ENCODE measurements around the gene DDX10.
A peak's percentile ranks its signal among the peaks of the same experiment; 100 is the strongest.
"Not testable (repeated sequence)": the region's sequence is repeated elsewhere in the genome, so short reads cannot be mapped to it uniquely, and the experiment has no call there.

Gene DDX10

GRCh38 chr11:108754901-108755625, 90.2 kb downstream of the DDX10 start:
- H3K4me3 ChIP-seq = peak overlapping the region; percentile 28

DNA sequence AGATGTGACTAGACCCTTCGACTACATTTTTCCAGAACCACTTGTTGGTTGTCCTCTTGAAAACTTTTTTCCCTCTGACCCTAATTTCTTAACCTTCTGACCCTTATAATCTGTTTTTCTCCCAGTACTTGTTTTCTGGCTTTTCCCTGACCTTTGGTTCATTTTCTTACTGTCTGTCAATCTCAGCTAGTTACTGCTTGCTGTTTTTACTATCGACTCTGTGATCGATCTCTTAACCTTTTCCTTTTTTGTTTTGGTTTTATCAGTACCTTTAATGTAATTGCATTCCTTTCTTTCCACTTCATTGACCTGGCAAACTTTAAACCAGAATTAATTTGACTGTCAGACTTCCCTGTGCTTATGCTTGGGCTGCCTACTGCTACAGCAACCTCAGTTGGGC, 92.8 kb downstream of the DDX10 start:
- no peak for DNase-seq (ENCODE audit: low read depth, low spot score)
- 0 out of 2 replicates have a peak, but pooled peaks cover 6% of the 10 kb centered on the region for H3K36me3 ChIP-seq (ENCODE audit: insufficient read depth, low read length)
- H3K9me3 ChIP-seq (ENCODE audit: low read depth, low read length) = no peaks in the 10 kb centered on the region
- H3K4me3 ChIP-seq = no peak overlapping the region
- TF ChIP-seq POLR2AphosphoS5 (IDR thresholded peaks at IDR 0.05; ENCODE audit: borderline replicate concordance, low read depth, low read length) = no peak
- H3K9ac ChIP-seq (ENCODE audit: insufficient read length) = no peak overlapping the region
- H3K27ac ChIP-seq = no peak overlapping the region

More at GRCh38 chr11:108754901-108755625, 90.2 kb downstream of the DDX10 start:
- H3K27ac ChIP-seq = peak overlapping the region; percentile 94
- no peak; the same call in 1 of the 2 replicates for TF ChIP-seq POLR2AphosphoS5 (IDR thresholded peaks at IDR 0.05; ENCODE audit: borderline replicate concordance, low read depth, low read length)
- no peak for TF ChIP-seq EZH2 (IDR thresholded peaks at IDR 0.05)
- TF ChIP-seq FOXP2 (optimal IDR thresholded peaks at IDR 0.05; ENCODE audit: control extremely low read depth, extremely low read length, insufficient read depth) = no peak
- DNase-seq (ENCODE audit: low read depth, low spot score) = no peak
- H3K9ac ChIP-seq (ENCODE audit: insufficient read length) = no peak overlapping the region
- H3K36me3 ChIP-seq (ENCODE audit: insufficient read depth, low read length) = 0 out of 2 replicates have a peak, but pooled peaks cover 6% of the 10 kb centered on the region
- H3K9me3 ChIP-seq (ENCODE audit: low read depth, low read length) = no peaks in the 10 kb centered on the region

DNA sequence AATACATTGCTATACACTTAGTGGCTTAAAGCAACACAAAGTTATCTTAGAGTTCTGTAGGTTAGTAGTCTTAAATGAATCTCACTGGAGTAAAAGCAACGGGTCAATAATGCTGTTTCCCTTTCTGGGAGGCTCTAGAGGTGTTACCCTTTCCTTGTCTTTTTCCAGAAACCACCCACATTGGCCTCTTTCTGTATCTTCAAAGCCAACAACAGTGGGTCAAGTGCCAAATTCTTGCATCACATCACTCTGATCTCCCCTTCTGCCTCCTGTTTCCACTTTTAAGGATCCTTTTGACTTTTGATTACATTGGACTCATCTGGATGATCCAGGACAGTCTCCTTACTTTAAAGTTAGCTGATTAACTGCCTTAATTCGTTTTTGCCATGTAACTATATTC, 93.6 kb downstream of the DDX10 start:
- Histone ChIP-seq H3K9me3 (ENCODE audit: low read depth, low read length) (no peaks in the 10 kb centered on the region), H3K4me3 (no peak overlapping the region)

GRCh38 chr11:108766596-108767173, 101.8 kb downstream of the DDX10 start:
- DNase-seq (ENCODE audit: low read depth, low spot score) = no peak
- Histone ChIP-seq H3K27ac (no peak overlapping the region), H3K36me3 (ENCODE audit: insufficient read depth, low read length) (peaks cover 5% of the 10 kb centered on the region), H3K9me3 (ENCODE audit: low read depth, low read length) (peaks cover 8% of the 10 kb centered on the region), H3K9ac (ENCODE audit: insufficient read length) (no peak overlapping the region), H3K4me3 (no peak overlapping the region)
- TF ChIP-seq FOXP2 (optimal IDR thresholded peaks at IDR 0.05; ENCODE audit: control extremely low read depth, extremely low read length, insufficient read depth) (no peak), EZH2 (IDR thresholded peaks at IDR 0.05) (no peak), POLR2AphosphoS5 (IDR thresholded peaks at IDR 0.05; ENCODE audit: borderline replicate concordance, low read depth, low read length) (no peak)

More for the DNA sequence above, 93.6 kb downstream of the DDX10 start:
- no peak overlapping the region for H3K9ac ChIP-seq (ENCODE audit: insufficient read length)
- no peak overlapping the region for H3K27ac ChIP-seq
- no peak for DNase-seq (ENCODE audit: low read depth, low spot score)
- TF ChIP-seq POLR2AphosphoS5 (IDR thresholded peaks at IDR 0.05; ENCODE audit: borderline replicate concordance, low read depth, low read length) = no peak
- TF ChIP-seq EZH2 (IDR thresholded peaks at IDR 0.05) = no peak
- no peak for TF ChIP-seq FOXP2 (optimal IDR thresholded peaks at IDR 0.05; ENCODE audit: control extremely low read depth, extremely low read length, insufficient read depth)
- H3K36me3 ChIP-seq (ENCODE audit: insufficient read depth, low read length) = 0 out of 2 replicates have a peak, but pooled peaks cover 6% of the 10 kb centered on the region

GRCh38 chr11:108768370-108768769, 103.5 kb downstream of the DDX10 start:
- Histone ChIP-seq H3K36me3 (ENCODE audit: insufficient read depth, low read length) (peaks cover 5% of the 10 kb centered on the region), H3K4me3 (no peak overlapping the region), H3K9ac (ENCODE audit: insufficient read length) (no peak overlapping the region), H3K9me3 (ENCODE audit: low read depth, low read length) (peaks cover 8% of the 10 kb centered on the region), H3K27ac (no peak overlapping the region)
- DNase-seq (ENCODE audit: low read depth, low spot score) = no peak
- TF ChIP-seq EZH2 (IDR thresholded peaks at IDR 0.05) (no peak), FOXP2 (optimal IDR thresholded peaks at IDR 0.05; ENCODE audit: control extremely low read depth, extremely low read length, insufficient read depth) (no peak), POLR2AphosphoS5 (IDR thresholded peaks at IDR 0.05; ENCODE audit: borderline replicate concordance, low read depth, low read length) (no peak)

- no peak for DNase-seq (ENCODE audit: low read depth, low spot score)
- TF ChIP-seq POLR2AphosphoS5 (IDR thresholded peaks at IDR 0.05; ENCODE audit: borderline replicate concordance, low read depth, low read length) = no peak
- TF ChIP-seq FOXP2 (optimal IDR thresholded peaks at IDR 0.05; ENCODE audit: control extremely low read depth, extremely low read length, insufficient read depth) = no peak
- no peak for TF ChIP-seq EZH2 (IDR thresholded peaks at IDR 0.05)
- no peak overlapping the region for H3K9ac ChIP-seq (ENCODE audit: insufficient read length)
- H3K9me3 ChIP-seq (ENCODE audit: low read depth, low read length) = peaks cover 8% of the 10 kb centered on the region
- no peak overlapping the region for H3K4me3 ChIP-seq
- H3K27ac ChIP-seq = no peak overlapping the region
- H3K36me3 ChIP-seq (ENCODE audit: insufficient read depth, low read length) = peaks cover 5% of the 10 kb centered on the region
Measured at GRCh38 chr11:108768964-108769363, 104.1 kb downstream of the DDX10 start.

GRCh38 chr11:108774037-108774730, 109.3 kb downstream of the DDX10 start:
- no peak for DNase-seq (ENCODE audit: low read depth, low spot score)
- H3K9ac ChIP-seq (ENCODE audit: insufficient read length) = no peak overlapping the region
- peak overlapping the region; percentile 14; the same call in 1 of the 2 replicates for H3K4me3 ChIP-seq
- H3K36me3 ChIP-seq (ENCODE audit: insufficient read depth, low read length) = peaks cover 15% of the 10 kb centered on the region
- peak overlapping the region; percentile 72; the same call in 1 of the 2 replicates for H3K27ac ChIP-seq
- H3K9me3 ChIP-seq (ENCODE audit: low read depth, low read length) = peaks cover 7% of the 10 kb centered on the region; the same call in 1 of the 2 replicates
- TF ChIP-seq POLR2AphosphoS5 (IDR thresholded peaks at IDR 0.05; ENCODE audit: borderline replicate concordance, low read depth, low read length) = no peak
- no peak for TF ChIP-seq FOXP2 (optimal IDR thresholded peaks at IDR 0.05; ENCODE audit: control extremely low read depth, extremely low read length, insufficient read depth)
- TF ChIP-seq EZH2 (IDR thresholded peaks at IDR 0.05) = no peak

GRCh38 chr11:108775324-108775723, 110.5 kb downstream of the DDX10 start:
- Histone ChIP-seq H3K9me3 (ENCODE audit: low read depth, low read length) (peaks cover 6% of the 10 kb centered on the region; the same call in 1 of the 2 replicates), H3K36me3 (ENCODE audit: insufficient read depth, low read length) (peaks cover 11% of the 10 kb centered on the region), H3K9ac (ENCODE audit: insufficient read length) (no peak overlapping the region), H3K27ac (no peak overlapping the region), H3K4me3 (no peak overlapping the region)
- TF ChIP-seq POLR2AphosphoS5 (IDR thresholded peaks at IDR 0.05; ENCODE audit: borderline replicate concordance, low read depth, low read length) = no peak
- no peak for DNase-seq (ENCODE audit: low read depth, low spot score)

- peaks cover 11% of the 10 kb centered on the region for H3K36me3 ChIP-seq (ENCODE audit: insufficient read depth, low read length)
- not testable (repeated sequence) for H3K27ac ChIP-seq; H3K4me3 ChIP-seq; H3K9ac ChIP-seq (ENCODE audit: insufficient read length); H3K9me3 ChIP-seq (ENCODE audit: low read depth, low read length); DNase-seq (ENCODE audit: low read depth, low spot score)
Measured at GRCh38 chr11:108779147-108779546, 114.3 kb downstream of the DDX10 start.
